Measurements from ENCODE around the gene DOCK11. TPM values are rescaled to one million over a fixed set of nuclear protein-coding genes. Genes with fewer than 3 reads are reported as not detected.

Gene DOCK11
- total RNA-seq, 1 donor from 2014 or later, result 27.8 TPM

DNA sequence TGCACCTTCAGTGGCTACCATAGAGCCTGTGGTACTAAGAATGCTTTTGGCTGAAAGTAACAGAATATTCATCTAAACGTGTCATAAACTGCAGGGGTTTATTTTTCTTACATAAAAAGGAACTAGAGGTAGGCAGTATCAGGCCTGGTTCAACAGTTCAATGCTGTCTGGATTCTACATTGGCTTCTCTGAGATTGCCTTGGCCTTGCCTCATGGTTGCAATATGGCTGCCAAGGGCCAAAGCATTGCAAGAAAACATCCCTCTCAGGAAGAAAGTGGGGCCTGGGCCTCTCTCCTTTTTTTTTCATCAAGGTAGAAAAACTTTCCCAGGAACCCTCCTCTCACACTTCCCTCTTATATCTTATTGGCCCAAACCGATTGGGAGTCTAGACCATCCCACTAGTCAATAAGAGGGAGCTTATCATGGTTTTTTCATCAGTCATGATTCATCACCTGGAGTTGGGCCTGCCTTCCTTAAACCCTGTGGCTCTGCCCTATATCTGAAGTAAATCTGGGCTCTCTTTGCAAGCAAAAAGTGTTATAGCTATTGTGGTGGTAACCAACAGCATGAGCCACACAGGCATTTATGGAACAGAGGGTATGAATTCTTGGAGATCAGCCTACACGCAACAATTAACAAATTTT is 1.8 kb upstream of the DOCK11 start:
- no peaks in the 10 kb centered on the region for H3K27me3 Mint-ChIP-seq
- no peaks in the 10 kb centered on the region for H3K9me3 Mint-ChIP-seq
- intact Hi-C loops (cut with micrococcal nuclease), result loop anchor here (2.0 kb wide), 1 partner anchor 77 kb away; no protein-coding TSS in a partner anchor
- H3K4me1 Mint-ChIP-seq, result peaks cover 13% of the 10 kb centered on the region
- no peak overlapping the region for H3K27ac Mint-ChIP-seq
- peaks cover 2% of the 10 kb centered on the region for H3K36me3 Mint-ChIP-seq (ENCODE audit: low read depth)
- no peak for DNase-seq
- H3K4me3 Mint-ChIP-seq, result no peak overlapping the region

GRCh38 chrX:118495958-118496762 is 545 bp downstream of the DOCK11 start:
- Mint-ChIP-seq H3K4me3 (peak overlapping the region; percentile 99), H3K4me1 (peaks cover 18% of the 10 kb centered on the region), H3K36me3 (ENCODE audit: low read depth) (peaks cover 5% of the 10 kb centered on the region), H3K27ac (peak overlapping the region; percentile 98), H3K27me3 (no peaks in the 10 kb centered on the region), H3K9me3 (no peaks in the 10 kb centered on the region)
- peak; percentile 93 for DNase-seq
- intact Hi-C loops (cut with micrococcal nuclease), result loop anchor here (1.0 to 2.0 kb wide), 5 partner anchors 7 to 151 kb away; no protein-coding TSS in a partner anchor

GRCh38 chrX:118496763-118497079 is 1.1 kb downstream of the DOCK11 start:
- H3K27ac Mint-ChIP-seq, result peak overlapping the region; percentile 98
- H3K4me3 Mint-ChIP-seq, result peak overlapping the region; percentile 99
- DNase-seq, result no peak
- no peaks in the 10 kb centered on the region for H3K27me3 Mint-ChIP-seq
- peaks cover 5% of the 10 kb centered on the region for H3K36me3 Mint-ChIP-seq (ENCODE audit: low read depth)
- no peaks in the 10 kb centered on the region for H3K9me3 Mint-ChIP-seq
- intact Hi-C loops (cut with micrococcal nuclease), result no loop called here
- H3K4me1 Mint-ChIP-seq, result peaks cover 18% of the 10 kb centered on the region

GRCh38 chrX:118497180-118497818 is 1.7 kb downstream of the DOCK11 start:
- Mint-ChIP-seq H3K27ac (peak overlapping the region; percentile 98), H3K36me3 (ENCODE audit: low read depth) (peaks cover 5% of the 10 kb centered on the region)

GRCh38 chrX:118498351-118498750 is 2.7 kb downstream of the DOCK11 start:
- Mint-ChIP-seq H3K27ac (no peak overlapping the region), H3K36me3 (ENCODE audit: low read depth) (peaks cover 6% of the 10 kb centered on the region), H3K9me3 (no peaks in the 10 kb centered on the region), H3K27me3 (no peaks in the 10 kb centered on the region), H3K4me3 (peak overlapping the region; percentile 99), H3K4me1 (peaks cover 31% of the 10 kb centered on the region)
- DNase-seq, result no peak
- intact Hi-C loops (cut with micrococcal nuclease), result no loop called here

More at GRCh38 chrX:118497180-118497818, 1.7 kb downstream of the DOCK11 start:
- intact Hi-C loops (cut with micrococcal nuclease), result no loop called here
- H3K4me1 Mint-ChIP-seq, result peaks cover 24% of the 10 kb centered on the region
- DNase-seq, result peak; percentile 76
- H3K4me3 Mint-ChIP-seq, result peak overlapping the region; percentile 99
- no peaks in the 10 kb centered on the region for H3K27me3 Mint-ChIP-seq
- no peaks in the 10 kb centered on the region for H3K9me3 Mint-ChIP-seq

DNA sequence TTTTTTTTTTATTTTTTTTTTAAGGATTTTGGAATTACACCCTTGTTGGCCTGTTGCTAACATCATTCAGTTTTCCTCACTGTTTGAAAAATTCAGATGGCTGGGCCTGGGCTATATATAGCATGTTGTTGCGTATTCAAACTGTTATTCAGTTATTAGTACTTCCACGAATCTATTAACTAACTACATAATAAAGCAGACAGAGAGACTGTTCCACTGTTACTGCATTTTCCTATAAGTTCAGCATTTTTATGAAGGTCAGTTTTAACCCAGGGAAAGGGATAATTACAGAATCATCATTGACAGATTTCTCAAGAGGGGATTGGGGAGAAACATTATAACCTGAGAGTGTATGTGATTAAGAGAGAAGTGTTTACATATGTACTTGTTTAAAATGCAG is 3.1 kb downstream of the DOCK11 start:
- H3K27me3 Mint-ChIP-seq, result no peaks in the 10 kb centered on the region
- peaks cover 9% of the 10 kb centered on the region for H3K36me3 Mint-ChIP-seq (ENCODE audit: low read depth)
- peaks cover 35% of the 10 kb centered on the region for H3K4me1 Mint-ChIP-seq
- DNase-seq, result no peak
- peak overlapping the region; percentile 27 for H3K4me3 Mint-ChIP-seq
- H3K9me3 Mint-ChIP-seq, result no peaks in the 10 kb centered on the region
- no peak overlapping the region for H3K27ac Mint-ChIP-seq
- intact Hi-C loops (cut with micrococcal nuclease), result no loop called here

GRCh38 chrX:118499295-118499694 is 3.7 kb downstream of the DOCK11 start:
- Mint-ChIP-seq H3K4me1 (peaks cover 39% of the 10 kb centered on the region), H3K4me3 (no peak overlapping the region), H3K27me3 (no peaks in the 10 kb centered on the region), H3K36me3 (ENCODE audit: low read depth) (peaks cover 9% of the 10 kb centered on the region), H3K27ac (no peak overlapping the region), H3K9me3 (no peaks in the 10 kb centered on the region)
- no peak for DNase-seq
- intact Hi-C loops (cut with micrococcal nuclease), result no loop called here

- intact Hi-C loops (cut with micrococcal nuclease), result no loop called here
- Mint-ChIP-seq H3K36me3 (ENCODE audit: low read depth) (peaks cover 9% of the 10 kb centered on the region), H3K9me3 (no peaks in the 10 kb centered on the region), H3K4me3 (peak overlapping the region; percentile 67), H3K27me3 (no peaks in the 10 kb centered on the region), H3K4me1 (peaks cover 36% of the 10 kb centered on the region), H3K27ac (peak overlapping the region; percentile 82)
- no peak for DNase-seq
Measured at GRCh38 chrX:118502161-118502789, 6.7 kb downstream of the DOCK11 start.

GRCh38 chrX:118503260-118504041 is 7.8 kb downstream of the DOCK11 start:
- intact Hi-C loops (cut with micrococcal nuclease), result loop anchor here (1.0 kb wide), 2 partner anchors 8 to 25 kb away; partner anchors contain the start of gene DOCK11
- H3K9me3 Mint-ChIP-seq, result no peaks in the 10 kb centered on the region
- peaks cover 11% of the 10 kb centered on the region for H3K36me3 Mint-ChIP-seq (ENCODE audit: low read depth)
- DNase-seq, result no peak
- no peaks in the 10 kb centered on the region for H3K27me3 Mint-ChIP-seq
- H3K27ac Mint-ChIP-seq, result peak overlapping the region; percentile 82
- peaks cover 31% of the 10 kb centered on the region for H3K4me1 Mint-ChIP-seq
- H3K4me3 Mint-ChIP-seq, result peak overlapping the region; percentile 67

GRCh38 chrX:118504581-118504980 is 9.0 kb downstream of the DOCK11 start:
- peaks cover 16% of the 10 kb centered on the region for H3K36me3 Mint-ChIP-seq (ENCODE audit: low read depth)
- no peak overlapping the region for H3K27ac Mint-ChIP-seq
- H3K9me3 Mint-ChIP-seq, result no peaks in the 10 kb centered on the region
- H3K4me3 Mint-ChIP-seq, result no peak overlapping the region
- H3K4me1 Mint-ChIP-seq, result peaks cover 26% of the 10 kb centered on the region
- intact Hi-C loops (cut with micrococcal nuclease), result no loop called here
- DNase-seq, result no peak
- no peaks in the 10 kb centered on the region for H3K27me3 Mint-ChIP-seq

DNA sequence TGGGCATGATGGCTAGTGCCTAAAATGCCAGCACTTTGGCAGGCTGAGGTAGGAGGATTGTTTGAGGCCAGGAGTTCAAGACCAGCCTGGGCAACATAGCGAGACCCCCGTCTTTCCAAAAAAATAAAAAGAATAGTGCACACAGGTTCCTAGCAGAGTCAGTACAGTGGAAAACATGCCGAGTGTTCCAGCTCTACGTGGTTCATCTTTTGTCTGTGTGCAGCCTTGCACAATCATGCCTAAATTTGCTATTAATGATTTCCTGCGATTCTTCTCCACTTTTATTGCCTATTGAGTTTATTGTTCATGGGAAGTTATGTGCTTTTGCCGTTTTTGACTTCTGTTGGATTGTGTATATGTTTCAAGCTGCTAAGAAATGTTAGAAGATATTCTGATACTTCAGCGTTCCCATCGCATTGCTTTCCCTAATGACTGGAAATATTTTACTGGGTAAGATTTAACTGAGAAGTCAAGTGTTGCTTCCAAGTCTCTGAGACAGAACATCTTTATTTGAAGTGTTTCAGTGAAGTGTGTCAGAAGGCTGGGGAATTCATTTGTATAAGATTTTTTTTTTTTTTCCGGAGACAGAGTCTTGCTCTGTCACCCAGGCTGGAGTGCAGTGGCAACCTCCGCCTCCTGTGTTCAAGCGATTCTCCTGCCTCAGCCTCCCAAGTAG is 11.3 kb downstream of the DOCK11 start:
- Mint-ChIP-seq H3K4me3 (no peak overlapping the region), H3K36me3 (ENCODE audit: low read depth) (peaks cover 25% of the 10 kb centered on the region), H3K27ac (peak overlapping the region; percentile 8), H3K4me1 (peaks cover 28% of the 10 kb centered on the region), H3K9me3 (no peaks in the 10 kb centered on the region), H3K27me3 (no peaks in the 10 kb centered on the region)
- DNase-seq, result no peak
- intact Hi-C loops (cut with micrococcal nuclease), result no loop called here

DNA sequence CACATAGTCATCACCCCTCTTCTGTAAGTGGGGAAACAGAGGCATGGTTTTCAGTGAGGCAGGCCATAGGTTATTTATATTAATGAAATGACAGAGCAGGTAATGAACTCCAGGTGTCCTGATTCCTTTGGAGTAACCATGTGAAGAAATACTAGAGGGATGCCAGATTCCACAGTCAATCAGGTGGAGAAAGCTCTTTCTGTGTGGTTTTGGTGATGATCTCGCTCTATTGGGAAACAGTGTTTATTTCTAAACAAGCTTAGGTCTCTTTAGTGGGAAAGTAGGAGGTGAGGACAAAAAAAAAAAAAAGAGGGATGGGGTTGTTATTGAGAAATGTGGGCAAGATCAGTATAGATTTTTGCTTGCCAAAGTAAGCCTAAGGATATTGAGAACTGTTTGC is 12.2 kb downstream of the DOCK11 start:
- peaks cover 20% of the 10 kb centered on the region for H3K4me1 Mint-ChIP-seq
- H3K4me3 Mint-ChIP-seq, result no peak overlapping the region
- intact Hi-C loops (cut with micrococcal nuclease), result no loop called here
- H3K27ac Mint-ChIP-seq, result no peak overlapping the region
- H3K36me3 Mint-ChIP-seq (ENCODE audit: low read depth), result peaks cover 27% of the 10 kb centered on the region
- no peaks in the 10 kb centered on the region for H3K27me3 Mint-ChIP-seq
- DNase-seq, result no peak
- no peaks in the 10 kb centered on the region for H3K9me3 Mint-ChIP-seq

- no peak for DNase-seq
- Mint-ChIP-seq H3K4me3 (no peak overlapping the region), H3K36me3 (ENCODE audit: low read depth) (peaks cover 31% of the 10 kb centered on the region), H3K9me3 (no peaks in the 10 kb centered on the region), H3K4me1 (peaks cover 22% of the 10 kb centered on the region), H3K27ac (no peak overlapping the region), H3K27me3 (no peaks in the 10 kb centered on the region)
- intact Hi-C loops (cut with micrococcal nuclease), result no loop called here
Measured at GRCh38 chrX:118508221-118508620, 12.6 kb downstream of the DOCK11 start.
